Measurements from ENCODE around the gene GBP4.
"Not testable (repeated sequence)": the region's sequence is repeated elsewhere in the genome, so short reads cannot be mapped to it uniquely, and the experiment has no call there.

Gene GBP4

GRCh38 chr1:89198491-89199072, at the start of gene GBP4:
GBP4 (minus strand) TSS chr1:89198942; CDS start chr1:89198834, 108 bp downstream.
- no peak for DNase-seq

GRCh38 chr1:89243046-89243445, 44.3 kb upstream of the GBP4 start:
- H3K4me1 Mint-ChIP-seq = no peaks in the 10 kb centered on the region
- H3K27me3 Mint-ChIP-seq (ENCODE audit: low read depth, poor library complexity) = peaks cover 6% of the 10 kb centered on the region
- H3K9me3 Mint-ChIP-seq = peaks cover 4% of the 10 kb centered on the region
- H3K27ac Mint-ChIP-seq = no peak overlapping the region
- DNase-seq = no peak
- H3K36me3 Mint-ChIP-seq (ENCODE audit: low read depth) = no peaks in the 10 kb centered on the region
- H3K4me3 Mint-ChIP-seq = no peak overlapping the region
- TF ChIP-seq CTCF (IDR thresholded peaks at IDR 0.05) = no peak

More at GRCh38 chr1:89198491-89199072, at the start of gene GBP4:
- Mint-ChIP-seq H3K4me3 (no peak within 1 kb of the TSS), H3K9me3 (no peaks in the 10 kb centered on the region), H3K27me3 (ENCODE audit: low read depth, poor library complexity) (no peaks in the 10 kb centered on the region), H3K36me3 (ENCODE audit: low read depth) (no peaks in the 10 kb centered on the region), H3K4me1 (peaks cover 13% of the 10 kb centered on the region), H3K27ac (peak within 1 kb of the TSS; percentile 52)
- TF ChIP-seq CTCF (IDR thresholded peaks at IDR 0.05) = no peak

- Mint-ChIP-seq H3K4me1 (no peaks in the 10 kb centered on the region), H3K27ac (no peak overlapping the region), H3K36me3 (ENCODE audit: low read depth) (no peaks in the 10 kb centered on the region), H3K27me3 (ENCODE audit: low read depth, poor library complexity) (peaks cover 8% of the 10 kb centered on the region), H3K9me3 (peaks cover 18% of the 10 kb centered on the region), H3K4me3 (no peak overlapping the region)
- DNase-seq = no peak
- TF ChIP-seq CTCF (IDR thresholded peaks at IDR 0.05) = no peak
Measured at GRCh38 chr1:89221341-89221740, 22.6 kb upstream of the GBP4 start.

GRCh38 chr1:89219851-89220250, 21.1 kb upstream of the GBP4 start:
- H3K4me3 Mint-ChIP-seq; H3K27ac Mint-ChIP-seq; H3K27me3 Mint-ChIP-seq (ENCODE audit: low read depth, poor library complexity); H3K4me1 Mint-ChIP-seq; H3K36me3 Mint-ChIP-seq (ENCODE audit: low read depth); DNase-seq: not testable (repeated sequence)
- peaks cover 13% of the 10 kb centered on the region for H3K9me3 Mint-ChIP-seq

- H3K36me3 Mint-ChIP-seq (ENCODE audit: low read depth); H3K4me3 Mint-ChIP-seq; H3K27ac Mint-ChIP-seq; DNase-seq; H3K27me3 Mint-ChIP-seq (ENCODE audit: low read depth, poor library complexity); H3K4me1 Mint-ChIP-seq: not testable (repeated sequence)
- H3K9me3 Mint-ChIP-seq = peaks cover 13% of the 10 kb centered on the region
Measured at GRCh38 chr1:89218941-89219340, 20.2 kb upstream of the GBP4 start.

- H3K4me1 Mint-ChIP-seq = no peaks in the 10 kb centered on the region
- no peak for DNase-seq
- H3K4me3 Mint-ChIP-seq = no peak overlapping the region
- peaks cover 35% of the 10 kb centered on the region for H3K9me3 Mint-ChIP-seq
- no peaks in the 10 kb centered on the region for H3K36me3 Mint-ChIP-seq (ENCODE audit: low read depth)
- no peak for TF ChIP-seq CTCF (IDR thresholded peaks at IDR 0.05)
- H3K27me3 Mint-ChIP-seq (ENCODE audit: low read depth, poor library complexity) = peaks cover 5% of the 10 kb centered on the region
- no peak overlapping the region for H3K27ac Mint-ChIP-seq
Measured at GRCh38 chr1:89213347-89213746, 14.6 kb upstream of the GBP4 start.

- Mint-ChIP-seq H3K36me3 (ENCODE audit: low read depth) (no peaks in the 10 kb centered on the region), H3K27me3 (ENCODE audit: low read depth, poor library complexity) (no peaks in the 10 kb centered on the region)
- TF ChIP-seq CTCF (IDR thresholded peaks at IDR 0.05) = no peak
Measured at GRCh38 chr1:89211035-89211634, 12.4 kb upstream of the GBP4 start.

More at GRCh38 chr1:89211035-89211634, 12.4 kb upstream of the GBP4 start:
- Mint-ChIP-seq H3K9me3 (peaks cover 36% of the 10 kb centered on the region), H3K4me1 (no peaks in the 10 kb centered on the region), H3K4me3 (no peak overlapping the region), H3K27ac (no peak overlapping the region)
- no peak for DNase-seq
